ENCODE results near the gene TXNL4A. TPM values are rescaled to one million over a fixed set of nuclear protein-coding genes. Genes with fewer than 3 reads are reported as not detected.

The TXNL4A gene
- total and polyA plus RNA-seq, 4 donors = 18.0 to 86.2 (median 32.8) TPM

DNA sequence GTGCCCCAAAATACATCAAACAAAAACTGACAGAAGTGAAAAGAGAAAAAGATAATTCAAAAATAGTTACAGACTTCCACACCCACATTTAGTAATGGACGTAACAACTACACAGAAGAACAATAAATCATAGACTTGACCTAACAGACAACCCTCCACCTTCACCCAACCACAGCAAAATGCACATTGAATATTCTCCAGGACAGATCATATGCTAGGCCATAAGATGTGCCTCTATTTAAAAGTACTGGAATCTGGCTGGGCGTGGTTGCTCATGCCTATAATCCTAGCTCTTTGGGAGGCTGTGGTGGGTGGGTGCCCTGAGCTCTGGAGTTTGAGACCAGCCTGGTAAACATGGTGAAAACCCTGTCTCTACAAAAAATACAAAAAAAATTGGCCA lies 56.9 kb downstream of the TXNL4A start:
- Histone ChIP-seq H3K9me3 (ENCODE audit: control insufficient read depth in 4 of 4, low read length in 3 of 4) (peaks cover 0 to 3% (median 2%) of the 10 kb centered on the region in 4 donors), H3K36me3 (ENCODE audit: control insufficient read depth in 4 of 4, insufficient read depth in 3 of 4, low read depth in 1 of 4, low read length in 3 of 4) (peaks cover 3 to 24% (median 21%) of the 10 kb centered on the region in 4 donors), H3K4me3 (ENCODE audit: low read depth in 1 of 3, low read length in 3 of 3) (no peak overlapping the region), H3K4me1 (ENCODE audit: control insufficient read depth in 4 of 4, insufficient read depth in 4 of 4, low read length in 3 of 4) (peaks cover 11 to 33% (median 26%) of the 10 kb centered on the region in 4 donors), H3K9ac (ENCODE audit: low read depth in 1 of 2, low read length in 2 of 2) (no peak overlapping the region), H3K27me3 (ENCODE audit: control insufficient read depth in 4 of 4, insufficient read depth in 4 of 4, low read length in 3 of 4) (no peaks in the 10 kb centered on the region), H3K27ac (ENCODE audit: low read depth in 1 of 2, low read length in 2 of 2) (no peak overlapping the region)
- over 99% methylated on average over 2 of the region's 2 CpGs for WGBS
- no peak for DNase-seq (ENCODE audit: low spot score)
- TF ChIP-seq FOXA1 (IDR thresholded peaks at IDR 0.05) (no peak), RXRA (IDR thresholded peaks at IDR 0.05) (no peak), SP1 (IDR thresholded peaks at IDR 0.05) (no peak)
- TF ChIP-seq, protein P1, sequence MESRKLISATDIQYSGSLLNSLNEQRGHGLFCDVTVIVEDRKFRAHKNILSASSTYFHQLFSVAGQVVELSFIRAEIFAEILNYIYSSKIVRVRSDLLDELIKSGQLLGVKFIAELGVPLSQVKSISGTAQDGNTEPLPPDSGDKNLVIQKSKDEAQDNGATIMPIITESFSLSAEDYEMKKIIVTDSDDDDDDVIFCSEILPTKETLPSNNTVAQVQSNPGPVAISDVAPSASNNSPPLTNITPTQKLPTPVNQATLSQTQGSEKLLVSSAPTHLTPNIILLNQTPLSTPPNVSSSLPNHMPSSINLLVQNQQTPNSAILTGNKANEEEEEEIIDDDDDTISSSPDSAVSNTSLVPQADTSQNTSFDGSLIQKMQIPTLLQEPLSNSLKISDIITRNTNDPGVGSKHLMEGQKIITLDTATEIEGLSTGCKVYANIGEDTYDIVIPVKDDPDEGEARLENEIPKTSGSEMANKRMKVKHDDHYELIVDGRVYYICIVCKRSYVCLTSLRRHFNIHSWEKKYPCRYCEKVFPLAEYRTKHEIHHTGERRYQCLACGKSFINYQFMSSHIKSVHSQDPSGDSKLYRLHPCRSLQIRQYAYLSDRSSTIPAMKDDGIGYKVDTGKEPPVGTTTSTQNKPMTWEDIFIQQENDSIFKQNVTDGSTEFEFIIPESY (IDR thresholded peaks at IDR 0.05) = no peak

DNA sequence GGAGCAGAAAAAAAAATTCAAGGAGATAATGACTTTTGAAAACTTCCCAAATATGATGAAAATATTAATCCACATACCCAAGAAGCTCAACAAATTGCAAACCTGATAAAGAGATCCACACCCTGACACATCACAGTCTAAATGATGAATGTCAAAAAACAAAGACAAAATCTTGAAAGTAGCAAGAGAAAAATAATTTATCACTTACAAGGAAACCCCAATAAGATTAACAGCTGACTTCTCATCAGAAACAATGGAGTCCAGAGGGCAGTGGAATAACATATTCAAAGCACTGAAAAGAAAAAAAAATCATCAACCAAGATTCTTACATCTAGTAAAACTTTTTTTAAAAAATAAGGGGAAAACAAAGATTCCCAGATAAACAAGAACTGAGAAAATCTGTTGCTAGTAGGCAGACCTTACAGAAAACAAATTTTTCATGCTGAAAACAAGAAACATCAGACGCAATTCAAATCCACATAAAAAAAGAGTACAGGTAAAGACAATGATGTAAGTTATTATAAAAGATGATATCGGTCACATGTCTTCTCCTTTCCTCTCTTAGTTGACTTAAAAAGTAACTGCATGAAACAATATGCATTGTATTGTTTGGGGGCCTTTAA lies 58.2 kb downstream of the TXNL4A start:
- no peak overlapping the region for H3K9ac ChIP-seq (ENCODE audit: low read depth in 1 of 2, low read length in 2 of 2)
- H3K27me3 ChIP-seq (ENCODE audit: control insufficient read depth in 4 of 4, insufficient read depth in 4 of 4, low read length in 3 of 4) = no peaks in the 10 kb centered on the region
- TF ChIP-seq, protein P1 (IDR thresholded peaks at IDR 0.05) = no peak
- peaks cover 0 to 3% (median 2%) of the 10 kb centered on the region in 4 donors for H3K9me3 ChIP-seq (ENCODE audit: control insufficient read depth in 4 of 4, low read length in 3 of 4)
- no peak for DNase-seq (ENCODE audit: low spot score)
- no peak overlapping the region for H3K27ac ChIP-seq (ENCODE audit: low read depth in 1 of 2, low read length in 2 of 2)
- peaks cover 3 to 31% (median 27%) of the 10 kb centered on the region in 4 donors for H3K36me3 ChIP-seq (ENCODE audit: control insufficient read depth in 4 of 4, insufficient read depth in 3 of 4, low read depth in 1 of 4, low read length in 3 of 4)
- no peak overlapping the region for H3K4me3 ChIP-seq (ENCODE audit: low read depth in 1 of 3, low read length in 3 of 3)
- 99% methylated on average over 2 of the region's 2 CpGs for WGBS
- H3K4me1 ChIP-seq (ENCODE audit: control insufficient read depth in 4 of 4, insufficient read depth in 4 of 4, low read length in 3 of 4) = peaks cover 1 to 23% (median 15%) of the 10 kb centered on the region in 4 donors

DNA sequence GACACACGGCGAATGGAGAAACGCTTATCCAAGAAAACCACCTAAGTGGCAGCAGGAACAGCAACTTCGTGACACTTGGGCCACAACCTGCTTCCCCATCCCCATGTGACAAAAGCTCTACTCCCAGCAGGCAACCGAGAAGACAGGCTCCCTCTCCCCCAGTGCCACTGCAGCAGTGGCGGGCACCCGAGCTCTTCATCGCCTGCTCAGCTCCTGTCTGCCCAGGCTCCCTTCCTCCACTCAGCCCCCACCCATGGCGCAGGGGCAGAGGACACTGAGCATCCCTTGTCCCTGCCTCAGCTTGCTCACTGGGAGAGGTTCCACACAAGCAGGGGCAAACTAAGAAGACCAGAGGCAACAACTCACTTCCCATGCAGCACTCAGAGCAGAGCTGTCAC lies 59.8 kb downstream of the TXNL4A start:
- TF ChIP-seq HNF4G (IDR thresholded peaks at IDR 0.05) = no peak
- no peak for TF ChIP-seq HNF4A (conservative IDR thresholded peaks at IDR 0.05)
- TF ChIP-seq, protein P2, sequence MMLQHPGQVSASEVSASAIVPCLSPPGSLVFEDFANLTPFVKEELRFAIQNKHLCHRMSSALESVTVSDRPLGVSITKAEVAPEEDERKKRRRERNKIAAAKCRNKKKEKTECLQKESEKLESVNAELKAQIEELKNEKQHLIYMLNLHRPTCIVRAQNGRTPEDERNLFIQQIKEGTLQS (IDR thresholded peaks at IDR 0.05) = no peak
- no peak for TF ChIP-seq TAF1 (conservative IDR thresholded peaks at IDR 0.05)
- TF ChIP-seq, protein P3, sequence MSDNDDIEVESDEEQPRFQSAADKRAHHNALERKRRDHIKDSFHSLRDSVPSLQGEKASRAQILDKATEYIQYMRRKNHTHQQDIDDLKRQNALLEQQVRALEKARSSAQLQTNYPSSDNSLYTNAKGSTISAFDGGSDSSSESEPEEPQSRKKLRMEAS (IDR thresholded peaks at IDR 0.05) = no peak
- TF ChIP-seq FOXA2 (IDR thresholded peaks at IDR 0.05) = no peak

More for the DNA sequence above, 59.8 kb downstream of the TXNL4A start:
- Histone ChIP-seq H3K27me3 (ENCODE audit: control insufficient read depth in 4 of 4, insufficient read depth in 4 of 4, low read length in 3 of 4) (no peaks in the 10 kb centered on the region), H3K4me1 (ENCODE audit: control insufficient read depth in 4 of 4, insufficient read depth in 4 of 4, low read length in 3 of 4) (peaks cover 0 to 9% (median 3%) of the 10 kb centered on the region in 4 donors), H3K4me3 (ENCODE audit: low read depth in 1 of 3, low read length in 3 of 3) (no peak overlapping the region), H3K9ac (ENCODE audit: low read depth in 1 of 2, low read length in 2 of 2) (no peak overlapping the region), H3K36me3 (ENCODE audit: control insufficient read depth in 4 of 4, insufficient read depth in 3 of 4, low read depth in 1 of 4, low read length in 3 of 4) (peaks cover 3 to 41% (median 33%) of the 10 kb centered on the region in 4 donors), H3K9me3 (ENCODE audit: control insufficient read depth in 4 of 4, low read length in 3 of 4) (peaks cover 0 to 3% (median 2%) of the 10 kb centered on the region in 4 donors), H3K27ac (ENCODE audit: low read depth in 1 of 2, low read length in 2 of 2) (no peak overlapping the region)
- 97% methylated on average over 9 of the region's 9 CpGs for WGBS
- peak; percentile 9 for DNase-seq (ENCODE audit: low spot score)

Data from liver (tissue), 9 donors.